Activated CD4-positive, alpha-beta memory T cell treated with anti-CD3 and anti-CD28 coated beads, Interleukin-2, amount 10 ng/mL, durations not matched to agents 7 days and 5 days (primary cell): ENCODE results near the gene SAP30. TPM values are rescaled to one million over a fixed set of nuclear protein-coding genes. Genes with fewer than 3 reads are reported as not detected.

Experiments used
- CTCF ChIA-PET: fragments of 350-600 bp; sonication (Branson Sonifier 250); formaldehyde crosslinking; loops from one replicate; lab custom pipeline; 2021; ENCODE audit warnings: antibody characterized with exemption, inconsistent platforms; lab: Charles Lee
- POLR2A ChIA-PET: fragments of 350-600 bp; sonication (Branson Sonifier 250); formaldehyde crosslinking; loops from one replicate; lab custom pipeline; 2021; ENCODE audit warnings: antibody characterized with exemption; lab: Charles Lee
- DNase-seq: peaks from one replicate; pipeline ENCODE4 v3.0.0-alpha.2; 2020
- H3K27ac Mint-ChIP-seq: one replicate; pipeline ENCODE4 v1.8.0; 2021; ENCODE audit warnings: mild to moderate bottlenecking, mixed read lengths
- H3K27me3 Mint-ChIP-seq: one replicate; pipeline ENCODE4 v1.8.0; 2021; ENCODE audit warnings: mixed read lengths
- H3K36me3 Mint-ChIP-seq: one replicate; pipeline ENCODE4 v1.8.0; 2021; ENCODE audit warnings: low read depth, mixed read lengths
- H3K4me1 Mint-ChIP-seq: one replicate; pipeline ENCODE4 v1.8.0; 2021; ENCODE audit warnings: mixed read lengths
- H3K4me3 Mint-ChIP-seq: one replicate; pipeline ENCODE4 v1.8.0; 2021; ENCODE audit warnings: mild to moderate bottlenecking, mixed read lengths
- H3K9me3 Mint-ChIP-seq: one replicate; pipeline ENCODE4 v1.8.0; 2021; ENCODE audit warnings: mixed read lengths
- total RNA-seq, 2 experiments: library from RNA; stranded (reverse); gene quantifications; one replicate each; pipeline ENCODE4 v1.2.3, GENCODE V29; 2021

Gene SAP30
- total RNA-seq, 2 experiments from 2014 or later = 27.5 to 29.7 TPM

DNA sequence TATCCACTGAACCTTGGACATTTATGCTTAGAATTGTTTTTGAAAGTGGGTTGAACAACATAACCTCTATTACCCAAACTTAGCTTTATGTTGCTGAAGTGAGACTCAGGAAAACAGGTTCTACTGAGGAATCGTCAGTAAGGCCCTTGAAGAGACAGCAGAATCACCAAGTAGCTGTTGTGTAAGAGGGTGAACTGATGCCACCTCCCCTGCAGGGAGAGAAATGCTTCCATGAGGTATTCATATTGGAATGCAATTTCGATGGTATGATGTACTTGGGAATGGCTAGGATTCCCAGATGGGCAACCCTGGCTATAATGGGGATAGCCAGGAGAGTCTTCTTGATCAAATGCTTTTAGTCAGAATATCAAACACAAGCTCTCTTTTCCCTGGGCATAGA lies 32.3 kb downstream of the SAP30 start:
- H3K4me1 Mint-ChIP-seq = peaks cover 11% of the 10 kb centered on the region
- H3K4me3 Mint-ChIP-seq = no peak overlapping the region
- DNase-seq = no peak
- ChIA-PET CTCF (interaction anchor here (0.9 to 1.6 kb wide), 5 partner anchors 18 to 145 kb away, joined by 3 to 4 read pairs (median 3); no protein-coding TSS in a partner anchor), POLR2A (interaction anchor here (1.5 kb wide), 1 partner anchor 9 kb away, joined by 3 read pairs; no protein-coding TSS in a partner anchor)
- H3K9me3 Mint-ChIP-seq = no peaks in the 10 kb centered on the region
- no peak overlapping the region for H3K27ac Mint-ChIP-seq
- no peaks in the 10 kb centered on the region for H3K27me3 Mint-ChIP-seq
- H3K36me3 Mint-ChIP-seq = no peaks in the 10 kb centered on the region

DNA sequence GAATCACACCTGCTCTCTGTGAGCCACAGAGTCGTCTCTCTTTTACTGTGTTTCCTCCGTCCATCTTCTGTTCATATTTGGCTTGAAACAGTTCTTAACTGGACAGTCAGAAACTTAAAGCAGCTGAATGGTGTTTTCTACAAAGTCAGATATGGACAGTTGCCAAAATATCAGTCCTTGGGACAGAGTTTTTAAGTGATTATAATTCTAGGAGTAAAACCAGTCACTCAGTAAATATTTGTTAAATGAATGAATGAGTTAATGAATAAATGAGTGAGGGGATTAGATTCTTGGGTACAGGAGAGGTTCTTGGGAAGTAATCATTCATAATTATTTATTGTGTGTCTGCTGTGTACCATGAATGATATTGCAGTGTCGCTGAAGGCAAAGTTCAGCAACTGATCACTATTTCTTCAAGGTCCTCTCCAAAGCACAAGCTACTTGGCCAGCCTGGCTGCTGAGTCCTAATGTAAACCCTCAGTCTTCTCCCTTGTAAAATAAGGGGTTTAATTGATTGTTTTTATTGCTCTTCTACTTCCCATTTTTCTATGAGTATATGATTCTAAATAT lies 33.6 kb downstream of the SAP30 start:
- no peak for DNase-seq
- Mint-ChIP-seq H3K4me3 (no peak overlapping the region), H3K9me3 (no peaks in the 10 kb centered on the region), H3K27ac (no peak overlapping the region), H3K27me3 (no peaks in the 10 kb centered on the region), H3K4me1 (peaks cover 11% of the 10 kb centered on the region), H3K36me3 (no peaks in the 10 kb centered on the region)
- ChIA-PET CTCF (interaction anchor here (0.5 to 9.0 kb wide), 4 partner anchors 9 to 219 kb away, joined by 3 to 57 read pairs (median 3); no protein-coding TSS in a partner anchor), POLR2A (interaction anchor here (1.5 kb wide), 1 partner anchor 8 kb away, joined by 3 read pairs; no protein-coding TSS in a partner anchor)

DNA sequence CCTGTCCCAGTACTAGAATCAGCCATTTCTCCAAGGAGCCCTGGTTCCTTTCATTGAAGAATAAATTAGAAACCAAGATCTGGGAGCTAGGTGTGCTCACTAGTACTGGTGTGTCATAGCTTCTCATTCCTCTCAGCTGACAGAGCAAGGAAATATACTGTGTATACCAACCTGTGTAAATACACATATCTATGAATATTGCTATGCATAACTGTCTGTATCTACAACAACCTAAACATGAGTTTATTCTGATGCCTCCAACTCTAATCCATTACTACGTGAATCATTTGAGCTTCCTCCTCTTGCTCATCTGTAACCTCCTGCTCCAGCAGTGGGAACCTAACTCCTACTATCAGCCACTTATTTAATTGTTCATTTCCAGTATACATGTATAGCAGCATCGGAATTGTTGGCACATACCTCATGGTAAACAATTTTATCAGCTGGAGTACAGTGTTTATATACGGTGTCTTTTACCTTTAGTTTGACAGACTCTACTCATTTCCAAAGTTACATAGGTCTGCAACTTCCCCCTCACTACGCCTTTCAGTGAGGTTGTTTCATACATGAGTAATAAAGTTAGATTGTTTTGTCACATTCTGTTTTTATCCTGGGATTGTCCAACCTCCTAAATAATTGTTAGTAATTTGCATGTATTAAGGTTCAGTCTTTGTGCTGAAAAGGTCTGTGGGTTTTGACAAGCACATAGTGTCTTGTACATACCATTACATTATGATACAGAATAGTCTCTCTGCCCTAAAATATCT lies 35.3 kb downstream of the SAP30 start:
- Mint-ChIP-seq H3K4me1 (peaks cover 11% of the 10 kb centered on the region), H3K4me3 (no peak overlapping the region), H3K9me3 (no peaks in the 10 kb centered on the region), H3K36me3 (no peaks in the 10 kb centered on the region), H3K27me3 (no peaks in the 10 kb centered on the region), H3K27ac (no peak overlapping the region)
- ChIA-PET POLR2A (interaction anchor here (1.2 kb wide), 1 partner anchor 73 kb away, joined by 4 read pairs; no protein-coding TSS in a partner anchor), CTCF (interaction anchor here (9.0 kb wide), 1 partner anchor 14 kb away, joined by 57 read pairs; no protein-coding TSS in a partner anchor)
- DNase-seq = no peak

DNA sequence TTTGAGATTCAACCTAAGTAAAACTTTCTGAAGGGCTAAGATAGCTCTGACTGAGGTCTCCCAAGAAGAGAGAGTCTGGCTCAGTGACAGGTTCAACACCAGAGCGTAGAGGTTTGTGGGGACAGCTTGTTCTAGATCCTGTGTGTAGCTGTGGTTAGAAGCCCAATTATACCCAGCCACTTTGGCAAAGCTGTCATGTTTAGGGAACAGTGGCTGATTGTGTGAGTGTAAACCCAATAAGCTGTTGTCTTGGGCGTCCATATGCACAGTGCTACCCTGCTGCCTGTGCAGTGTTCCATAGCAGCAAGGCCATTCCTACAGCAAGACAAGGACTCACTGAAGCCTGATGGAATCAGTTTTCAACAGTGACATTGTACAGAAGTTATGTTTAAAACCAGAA lies 39.3 kb downstream of the SAP30 start:
- no peaks in the 10 kb centered on the region for H3K36me3 Mint-ChIP-seq
- no peak overlapping the region for H3K4me3 Mint-ChIP-seq
- no peaks in the 10 kb centered on the region for H3K9me3 Mint-ChIP-seq
- ChIA-PET CTCF (interaction anchor here (1.6 to 13.1 kb wide), 3 partner anchors 10 to 108 kb away, joined by 4 to 150 read pairs (median 57); no protein-coding TSS in a partner anchor), POLR2A (no interaction called here)
- H3K27me3 Mint-ChIP-seq = no peaks in the 10 kb centered on the region
- DNase-seq = no peak
- H3K4me1 Mint-ChIP-seq = peaks cover 15% of the 10 kb centered on the region
- H3K27ac Mint-ChIP-seq = no peak overlapping the region

DNA sequence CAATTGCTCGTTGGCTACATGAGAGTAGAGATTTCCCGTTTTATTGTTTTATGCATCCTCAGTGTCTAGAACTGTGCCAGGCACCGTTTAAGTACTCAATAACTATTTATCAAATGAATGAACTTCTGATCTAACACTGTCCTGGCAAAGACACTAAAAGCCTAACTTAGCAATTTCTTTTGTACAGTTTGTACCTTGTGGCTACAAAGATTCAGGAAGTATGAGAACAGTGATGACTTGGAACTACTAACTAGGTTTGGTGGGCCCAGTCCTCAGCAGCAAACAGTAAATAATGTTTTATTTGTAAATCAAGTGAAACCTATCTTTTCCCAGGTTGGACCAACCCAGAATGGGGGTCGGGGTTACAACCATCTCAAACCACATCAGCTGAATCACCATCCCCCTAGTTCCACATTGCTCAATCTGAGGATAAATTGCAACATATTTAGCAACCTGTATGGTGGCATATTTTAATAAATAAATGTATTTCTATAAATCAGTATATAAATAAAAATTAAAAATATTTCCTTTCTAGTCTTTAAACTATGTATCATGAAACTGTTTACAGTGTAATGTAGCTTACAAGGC lies 40.4 kb downstream of the SAP30 start:
- CTCF ChIA-PET = interaction anchor here (0.7 to 13.1 kb wide), 5 partner anchors 9 to 110 kb away, joined by 3 to 150 read pairs (median 17); partner anchors contain the start of gene SAP30
- no peaks in the 10 kb centered on the region for H3K36me3 Mint-ChIP-seq

DNA sequence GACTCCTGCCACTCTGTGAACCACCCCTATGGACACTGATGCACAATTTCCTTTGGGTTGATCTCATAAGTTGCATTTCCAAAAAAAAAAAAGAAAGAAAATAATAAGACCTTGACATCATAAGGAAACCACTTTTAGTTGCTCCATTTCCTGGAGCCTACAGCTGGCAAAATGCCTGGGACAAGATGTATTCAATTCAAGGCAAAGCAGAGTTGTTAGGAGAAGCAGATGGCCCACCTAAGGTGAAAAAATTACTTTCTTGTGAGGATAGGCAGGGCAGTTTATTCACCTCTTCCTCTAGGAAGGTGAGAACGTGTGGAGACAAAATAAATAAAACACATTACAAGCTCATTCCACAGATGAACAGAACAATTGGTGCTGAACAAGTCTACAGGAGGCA lies 42.3 kb downstream of the SAP30 start:
- ChIA-PET POLR2A (interaction anchor here (0.9 to 2.1 kb wide), 3 partner anchors 78 to 80 kb away, joined by 5 to 9 read pairs (median 7); partner anchors contain the start of gene HMGB2), CTCF (interaction anchor here (0.7 to 13.1 kb wide), 9 partner anchors 7 to 400 kb away, joined by 3 to 150 read pairs (median 3); no protein-coding TSS in a partner anchor)
- H3K4me3 Mint-ChIP-seq = no peak overlapping the region
- no peak overlapping the region for H3K27ac Mint-ChIP-seq
- no peaks in the 10 kb centered on the region for H3K27me3 Mint-ChIP-seq
- H3K4me1 Mint-ChIP-seq = peaks cover 4% of the 10 kb centered on the region
- no peaks in the 10 kb centered on the region for H3K9me3 Mint-ChIP-seq
- H3K36me3 Mint-ChIP-seq = no peaks in the 10 kb centered on the region
- DNase-seq = no peak

More for the DNA sequence above, 40.4 kb downstream of the SAP30 start:
- POLR2A ChIA-PET = interaction anchor here (1.3 to 2.1 kb wide), 3 partner anchors 39 to 76 kb away, joined by 3 to 9 read pairs (median 3); partner anchors contain the start of gene HMGB2
- no peak overlapping the region for H3K27ac Mint-ChIP-seq
- H3K27me3 Mint-ChIP-seq = no peaks in the 10 kb centered on the region
- peaks cover 8% of the 10 kb centered on the region for H3K4me1 Mint-ChIP-seq
- no peak overlapping the region for H3K4me3 Mint-ChIP-seq
- DNase-seq = no peak
- H3K9me3 Mint-ChIP-seq = no peaks in the 10 kb centered on the region

DNA sequence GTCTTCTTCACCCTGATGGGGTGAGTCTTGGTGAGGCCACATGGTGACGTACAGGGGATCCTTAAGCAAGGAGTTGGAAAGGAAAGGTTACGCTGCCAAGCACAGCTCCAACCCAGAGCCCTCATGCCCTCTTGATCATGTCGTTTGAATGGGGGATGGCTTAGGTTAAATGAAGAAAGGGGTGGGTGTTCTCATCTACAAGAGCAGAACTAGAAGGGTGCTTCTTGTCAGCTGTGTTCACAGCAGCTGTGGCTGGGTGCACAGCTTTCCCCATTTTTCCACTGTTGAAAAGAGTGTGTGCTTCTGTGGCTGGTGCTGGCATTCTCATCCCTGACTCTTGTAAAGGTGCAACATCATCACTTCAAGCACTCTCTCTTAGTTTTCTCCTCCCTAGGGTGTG lies 43.7 kb downstream of the SAP30 start:
- H3K4me1 Mint-ChIP-seq = peaks cover 4% of the 10 kb centered on the region
- POLR2A ChIA-PET = interaction anchor here (1.1 to 1.5 kb wide), 2 partner anchors 80 to 85 kb away, joined by 3 to 5 read pairs; partner anchors contain the start of gene HMGB2
- no peak for DNase-seq
- H3K27me3 Mint-ChIP-seq = no peaks in the 10 kb centered on the region
- no peak overlapping the region for H3K4me3 Mint-ChIP-seq
- CTCF ChIA-PET = interaction anchor here (1.5 to 13.1 kb wide), 2 partner anchors 43 to 94 kb away, joined by 3 to 150 read pairs; no protein-coding TSS in a partner anchor
- H3K36me3 Mint-ChIP-seq = no peaks in the 10 kb centered on the region
- no peaks in the 10 kb centered on the region for H3K9me3 Mint-ChIP-seq
- H3K27ac Mint-ChIP-seq = no peak overlapping the region

DNA sequence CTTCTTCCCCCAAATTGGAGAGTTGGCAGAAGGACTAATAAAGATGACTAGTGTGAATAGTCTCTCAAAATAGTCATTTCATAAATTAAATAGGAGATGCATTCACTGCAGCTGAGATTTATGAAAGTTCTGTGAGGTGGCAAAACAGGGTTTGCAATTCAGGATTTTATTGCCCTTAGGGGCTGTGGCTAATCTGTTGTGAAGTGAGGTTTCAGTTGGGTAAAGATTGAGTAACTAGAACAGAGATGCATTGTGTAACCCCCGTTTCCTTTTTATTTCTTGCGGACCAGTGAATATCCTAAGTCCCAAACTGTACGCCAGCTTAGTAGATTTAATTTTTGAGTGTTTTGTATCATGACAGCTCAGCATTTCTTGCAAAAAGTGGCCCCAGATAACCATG lies 44.3 kb downstream of the SAP30 start:
- no peak for DNase-seq
- H3K4me3 Mint-ChIP-seq = no peak overlapping the region
- H3K9me3 Mint-ChIP-seq = no peaks in the 10 kb centered on the region
- H3K27ac Mint-ChIP-seq = no peak overlapping the region
- H3K27me3 Mint-ChIP-seq = no peaks in the 10 kb centered on the region
- peaks cover 4% of the 10 kb centered on the region for H3K4me1 Mint-ChIP-seq
- POLR2A ChIA-PET = interaction anchor here (1.1 to 1.5 kb wide), 2 partner anchors 81 to 85 kb away, joined by 3 to 5 read pairs; partner anchors contain the start of gene HMGB2
- CTCF ChIA-PET = interaction anchor here (1.6 to 13.1 kb wide), 2 partner anchors 11 to 95 kb away, joined by 3 to 150 read pairs; no protein-coding TSS in a partner anchor
- no peaks in the 10 kb centered on the region for H3K36me3 Mint-ChIP-seq

DNA sequence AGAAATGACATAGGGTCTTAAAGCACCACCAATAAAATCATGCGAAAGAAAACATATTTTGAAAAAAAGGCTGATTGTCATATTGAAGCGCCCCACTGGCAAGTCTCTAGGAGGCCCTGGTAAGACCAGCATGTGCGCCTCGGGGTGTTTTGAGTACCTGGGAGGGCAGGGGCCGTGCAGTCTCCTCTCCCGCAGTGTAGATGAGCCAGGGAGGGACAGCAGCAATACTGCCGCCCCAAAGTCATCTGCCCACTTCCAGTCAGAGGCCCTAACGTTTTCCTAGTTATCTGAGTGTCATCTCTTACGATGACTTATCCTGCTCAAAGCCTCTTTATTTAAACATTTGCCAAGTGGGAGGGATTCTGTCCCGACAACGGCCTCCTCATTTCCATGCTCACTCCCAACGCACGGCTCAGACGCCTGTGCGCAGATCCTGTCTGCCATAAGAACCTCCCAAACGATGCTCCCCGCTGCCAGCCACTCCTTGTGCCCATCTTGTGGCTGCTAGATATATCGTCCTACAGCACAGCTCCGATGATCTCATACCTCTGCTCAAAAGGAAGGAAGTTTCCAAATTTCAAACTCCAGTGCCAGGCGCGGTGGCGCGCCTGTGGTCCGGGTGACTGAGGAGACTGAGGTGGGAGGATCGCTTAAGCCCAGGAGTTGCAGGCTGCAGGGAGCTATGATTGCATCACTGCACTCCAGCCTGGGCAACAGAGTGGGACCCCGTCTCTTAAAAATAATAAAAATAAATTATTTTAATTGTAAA lies 45.3 kb downstream of the SAP30 start:
- H3K4me1 Mint-ChIP-seq = peaks cover 9% of the 10 kb centered on the region
- POLR2A ChIA-PET = interaction anchor here (0.7 to 1.5 kb wide), 4 partner anchors 82 to 378 kb away, joined by 3 to 5 read pairs (median 3); partner anchors contain the start of gene HMGB2

DNA sequence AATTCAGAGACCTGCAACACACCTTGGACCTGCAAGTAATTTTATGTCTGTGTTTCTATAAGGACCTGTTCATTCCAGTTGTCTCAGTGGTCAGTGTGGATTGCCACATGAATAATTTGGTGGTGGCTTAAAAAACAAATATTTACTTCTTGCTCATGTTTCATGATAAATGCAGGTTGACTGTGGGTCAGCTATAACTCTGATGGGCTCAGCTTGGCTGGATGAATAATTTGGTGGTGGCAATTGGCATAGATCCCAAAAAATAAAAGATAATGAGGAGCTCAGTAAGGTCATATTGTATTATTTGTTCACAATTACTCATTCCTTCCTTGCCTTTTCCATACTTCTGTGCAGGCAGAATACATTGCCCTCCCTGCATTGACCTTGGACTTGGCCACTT lies 47.1 kb downstream of the SAP30 start:
- H3K27me3 Mint-ChIP-seq = no peaks in the 10 kb centered on the region
- POLR2A ChIA-PET = interaction anchor here (1.0 to 4.7 kb wide), 3 partner anchors 83 to 98 kb away, joined by 3 to 20 read pairs (median 3); partner anchors contain the start of gene HMGB2
- no peaks in the 10 kb centered on the region for H3K9me3 Mint-ChIP-seq
- DNase-seq = no peak
- H3K36me3 Mint-ChIP-seq = no peaks in the 10 kb centered on the region
- CTCF ChIA-PET = interaction anchor here (0.9 to 13.1 kb wide), 11 partner anchors 9 to 116 kb away, joined by 3 to 150 read pairs (median 5); no protein-coding TSS in a partner anchor
- H3K27ac Mint-ChIP-seq = no peak overlapping the region
- peaks cover 6% of the 10 kb centered on the region for H3K4me1 Mint-ChIP-seq
- no peak overlapping the region for H3K4me3 Mint-ChIP-seq

More for the DNA sequence above, 45.3 kb downstream of the SAP30 start:
- Mint-ChIP-seq H3K36me3 (no peaks in the 10 kb centered on the region), H3K27me3 (no peaks in the 10 kb centered on the region), H3K4me3 (no peak overlapping the region), H3K9me3 (no peaks in the 10 kb centered on the region), H3K27ac (no peak overlapping the region)
- CTCF ChIA-PET = interaction anchor here (0.6 to 13.1 kb wide), 7 partner anchors 9 to 103 kb away, joined by 3 to 150 read pairs (median 4); no protein-coding TSS in a partner anchor
- no peak for DNase-seq

DNA sequence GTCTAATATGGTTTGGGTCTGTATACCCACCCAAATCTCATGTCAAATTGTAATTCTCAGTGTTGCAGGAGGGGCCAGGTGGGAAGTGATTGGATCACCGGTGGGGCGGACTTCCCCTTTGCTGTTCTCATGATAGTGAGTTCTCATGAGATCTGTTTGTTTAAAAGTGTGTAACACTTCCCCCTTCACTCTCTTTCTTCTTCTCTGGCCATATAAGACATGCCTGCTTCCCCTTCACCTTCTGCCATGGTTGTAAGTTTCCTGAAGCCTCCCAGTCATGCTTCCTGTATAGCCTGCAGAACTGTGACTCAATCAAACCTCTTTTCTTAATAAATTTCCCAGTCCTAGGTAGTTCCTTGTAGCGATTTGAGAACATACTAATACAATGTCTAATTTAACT lies 47.9 kb downstream of the SAP30 start:
- CTCF ChIA-PET = interaction anchor here (0.9 to 13.1 kb wide), 7 partner anchors 9 to 117 kb away, joined by 3 to 150 read pairs (median 5); no protein-coding TSS in a partner anchor
- DNase-seq = no peak
- POLR2A ChIA-PET = interaction anchor here (1.0 to 4.7 kb wide), 3 partner anchors 84 to 99 kb away, joined by 3 to 20 read pairs (median 3); partner anchors contain the start of gene HMGB2
- Mint-ChIP-seq H3K36me3 (no peaks in the 10 kb centered on the region), H3K9me3 (no peaks in the 10 kb centered on the region), H3K27ac (no peak overlapping the region), H3K4me3 (no peak overlapping the region), H3K4me1 (peaks cover 6% of the 10 kb centered on the region), H3K27me3 (no peaks in the 10 kb centered on the region)
